ENCODE data around the gene SSU72.

Gene SSU72

GRCh38 chr1:1544544-1544943 is 30.1 kb downstream of the SSU72 start:
- no peaks in the 10 kb centered on the region for H3K36me3 ChIP-seq (ENCODE audit: low read length)
- H4K20me1 ChIP-seq (ENCODE audit: low read depth, low read length) = no peaks in the 10 kb centered on the region
- no peaks in the 10 kb centered on the region for H3K27me3 ChIP-seq (ENCODE audit: low read length)
- no peaks in the 10 kb centered on the region for H3K79me2 ChIP-seq (ENCODE audit: insufficient read depth, low read length)
- H3K9ac ChIP-seq (ENCODE audit: low read length) = no peak overlapping the region
- H3K4me2 ChIP-seq (ENCODE audit: low read depth, low read length, poor library complexity, severe bottlenecking) = no peak overlapping the region
- no peak overlapping the region for H3K27ac ChIP-seq (ENCODE audit: low read depth, low read length)
- H3K4me3 ChIP-seq (ENCODE audit: insufficient read depth, low read length, poor library complexity, severe bottlenecking) = no peak overlapping the region
- no peaks in the 10 kb centered on the region for H3F3A ChIP-seq (ENCODE audit: insufficient read depth)
- H2AFZ ChIP-seq (ENCODE audit: low read depth, low read length, severe bottlenecking) = no peak overlapping the region
- H3K9me2 ChIP-seq (replicated peaks; ENCODE audit: insufficient read depth, low read length) = no peaks in the 10 kb centered on the region
- no peak for TF ChIP-seq CTCF (IDR thresholded peaks at IDR 0.05; ENCODE audit: insufficient read depth, low read length, poor library complexity, severe bottlenecking)
- no peak for TF ChIP-seq EZH2phosphoT487 (conservative IDR thresholded peaks at IDR 0.05; ENCODE audit: low read length)
- H3K9me3 ChIP-seq (ENCODE audit: insufficient read depth, low read length) = no peaks in the 10 kb centered on the region

GRCh38 chr1:1543706-1544099 is 31.0 kb downstream of the SSU72 start:
- Histone ChIP-seq H3K4me3 (ENCODE audit: insufficient read depth, low read length, poor library complexity, severe bottlenecking) (no peak overlapping the region), H3K36me3 (ENCODE audit: low read length) (no peaks in the 10 kb centered on the region), H3K9me2 (replicated peaks; ENCODE audit: insufficient read depth, low read length) (no peaks in the 10 kb centered on the region), H3K27ac (ENCODE audit: low read depth, low read length) (no peak overlapping the region), H3K9ac (ENCODE audit: low read length) (no peak overlapping the region), H3K4me2 (ENCODE audit: low read depth, low read length, poor library complexity, severe bottlenecking) (no peak overlapping the region), H3K9me3 (ENCODE audit: insufficient read depth, low read length) (no peaks in the 10 kb centered on the region), H3F3A (ENCODE audit: insufficient read depth) (no peaks in the 10 kb centered on the region), H2AFZ (ENCODE audit: low read depth, low read length, severe bottlenecking) (no peak overlapping the region), H3K27me3 (ENCODE audit: low read length) (no peaks in the 10 kb centered on the region), H4K20me1 (ENCODE audit: low read depth, low read length) (no peaks in the 10 kb centered on the region; the same call in 1 of the 2 replicates), H3K79me2 (ENCODE audit: insufficient read depth, low read length) (no peaks in the 10 kb centered on the region)
- TF ChIP-seq EZH2phosphoT487 (conservative IDR thresholded peaks at IDR 0.05; ENCODE audit: low read length) (no peak), CTCF (IDR thresholded peaks at IDR 0.05; ENCODE audit: insufficient read depth, low read length, poor library complexity, severe bottlenecking) (no peak)

GRCh38 chr1:1542766-1543705 is 31.6 kb downstream of the SSU72 start:
- TF ChIP-seq CTCF (IDR thresholded peaks at IDR 0.05; ENCODE audit: insufficient read depth, low read length, poor library complexity, severe bottlenecking) (no peak), EZH2phosphoT487 (conservative IDR thresholded peaks at IDR 0.05; ENCODE audit: low read length) (no peak)

More at GRCh38 chr1:1542766-1543705, 31.6 kb downstream of the SSU72 start:
- Histone ChIP-seq H3K79me2 (ENCODE audit: insufficient read depth, low read length) (no peaks in the 10 kb centered on the region), H3K4me2 (ENCODE audit: low read depth, low read length, poor library complexity, severe bottlenecking) (no peak overlapping the region), H3K9me3 (ENCODE audit: insufficient read depth, low read length) (no peaks in the 10 kb centered on the region), H3K36me3 (ENCODE audit: low read length) (no peaks in the 10 kb centered on the region), H3K9me2 (replicated peaks; ENCODE audit: insufficient read depth, low read length) (no peaks in the 10 kb centered on the region), H3K27ac (ENCODE audit: low read depth, low read length) (no peak overlapping the region), H4K20me1 (ENCODE audit: low read depth, low read length) (no peaks in the 10 kb centered on the region; the same call in 1 of the 2 replicates), H3K9ac (ENCODE audit: low read length) (no peak overlapping the region), H3F3A (ENCODE audit: insufficient read depth) (no peaks in the 10 kb centered on the region), H3K4me3 (ENCODE audit: insufficient read depth, low read length, poor library complexity, severe bottlenecking) (no peak overlapping the region), H3K27me3 (ENCODE audit: low read length) (no peaks in the 10 kb centered on the region), H2AFZ (ENCODE audit: low read depth, low read length, severe bottlenecking) (no peak overlapping the region)
